ENCODE measurements around the gene GNB4. TPM values are rescaled to one million over a fixed set of nuclear protein-coding genes. Genes with fewer than 3 reads are reported as not detected.

GNB4 gene
- total and polyA plus RNA-seq, 2 experiments from 2014 or later = 9.0 to 26.0 TPM

DNA sequence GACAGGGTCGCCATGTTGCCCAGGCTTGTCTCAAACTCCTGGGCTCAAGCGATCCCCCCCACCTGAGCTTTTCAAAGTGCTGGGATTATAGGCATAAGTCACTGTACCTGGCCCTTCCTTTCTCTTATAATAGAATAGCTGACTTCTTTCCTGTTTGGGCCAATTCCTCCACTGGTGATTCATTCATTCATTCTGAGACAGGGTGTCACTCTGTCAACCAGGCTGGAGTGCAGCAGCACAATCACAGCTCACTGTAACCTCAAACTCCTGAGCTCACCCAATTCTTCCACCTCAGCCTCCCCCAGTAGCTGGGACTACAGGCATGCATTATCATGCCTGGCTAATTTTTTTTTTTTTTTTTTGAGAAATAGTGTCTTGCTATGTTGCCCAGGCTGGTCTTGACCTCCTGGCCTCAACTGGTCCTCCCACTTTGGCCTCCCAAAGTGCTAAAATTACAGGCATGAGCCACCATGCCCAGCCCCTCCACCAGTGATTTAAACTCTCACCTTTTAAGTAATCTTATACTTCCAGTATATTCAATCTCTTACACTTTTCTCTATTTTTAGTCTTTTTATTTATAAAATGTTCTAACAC is 20.9 kb downstream of the GNB4 start:
- no peak for TF ChIP-seq EZH2phosphoT487 (IDR thresholded peaks at IDR 0.05; ENCODE audit: low read depth, severe bottlenecking, unreplicated experiment)
- TF ChIP-seq EZH2 (IDR thresholded peaks at IDR 0.05; ENCODE audit: borderline replicate concordance) = no peak
- TF ChIP-seq, protein P1, sequence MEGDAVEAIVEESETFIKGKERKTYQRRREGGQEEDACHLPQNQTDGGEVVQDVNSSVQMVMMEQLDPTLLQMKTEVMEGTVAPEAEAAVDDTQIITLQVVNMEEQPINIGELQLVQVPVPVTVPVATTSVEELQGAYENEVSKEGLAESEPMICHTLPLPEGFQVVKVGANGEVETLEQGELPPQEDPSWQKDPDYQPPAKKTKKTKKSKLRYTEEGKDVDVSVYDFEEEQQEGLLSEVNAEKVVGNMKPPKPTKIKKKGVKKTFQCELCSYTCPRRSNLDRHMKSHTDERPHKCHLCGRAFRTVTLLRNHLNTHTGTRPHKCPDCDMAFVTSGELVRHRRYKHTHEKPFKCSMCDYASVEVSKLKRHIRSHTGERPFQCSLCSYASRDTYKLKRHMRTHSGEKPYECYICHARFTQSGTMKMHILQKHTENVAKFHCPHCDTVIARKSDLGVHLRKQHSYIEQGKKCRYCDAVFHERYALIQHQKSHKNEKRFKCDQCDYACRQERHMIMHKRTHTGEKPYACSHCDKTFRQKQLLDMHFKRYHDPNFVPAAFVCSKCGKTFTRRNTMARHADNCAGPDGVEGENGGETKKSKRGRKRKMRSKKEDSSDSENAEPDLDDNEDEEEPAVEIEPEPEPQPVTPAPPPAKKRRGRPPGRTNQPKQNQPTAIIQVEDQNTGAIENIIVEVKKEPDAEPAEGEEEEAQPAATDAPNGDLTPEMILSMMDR (IDR thresholded peaks at IDR 0.05; ENCODE audit: poor library complexity) = no peak
- 100% methylated on average over 2 of the region's 2 CpGs for WGBS (ENCODE audit: low lambda C conversion rate, missing lambda C conversion rate)
- no peaks in the 10 kb centered on the region for H3K9me2 ChIP-seq (replicated peaks; ENCODE audit: insufficient read depth)
- peaks cover 44% of the 10 kb centered on the region for H3K79me2 ChIP-seq
- H4K20me1 ChIP-seq (ENCODE audit: insufficient read depth, poor library complexity, severe bottlenecking) = peaks cover 8% of the 10 kb centered on the region
- H3K4me1 ChIP-seq (ENCODE audit: insufficient read depth) = no peaks in the 10 kb centered on the region
- DNase-seq (ENCODE audit: low spot score) = no peak
- no peak overlapping the region for H2AFZ ChIP-seq
- H3K27me3 ChIP-seq = no peaks in the 10 kb centered on the region
- no peaks in the 10 kb centered on the region for H3K9me3 ChIP-seq (ENCODE audit: low read depth)
- H3K4me3 ChIP-seq = no peak overlapping the region
- no peaks in the 10 kb centered on the region for H3K36me3 ChIP-seq (replicated peaks; ENCODE audit: insufficient read depth, low read depth)
- H3K4me2 ChIP-seq = no peak overlapping the region
- no peak overlapping the region for H3K27ac ChIP-seq

DNA sequence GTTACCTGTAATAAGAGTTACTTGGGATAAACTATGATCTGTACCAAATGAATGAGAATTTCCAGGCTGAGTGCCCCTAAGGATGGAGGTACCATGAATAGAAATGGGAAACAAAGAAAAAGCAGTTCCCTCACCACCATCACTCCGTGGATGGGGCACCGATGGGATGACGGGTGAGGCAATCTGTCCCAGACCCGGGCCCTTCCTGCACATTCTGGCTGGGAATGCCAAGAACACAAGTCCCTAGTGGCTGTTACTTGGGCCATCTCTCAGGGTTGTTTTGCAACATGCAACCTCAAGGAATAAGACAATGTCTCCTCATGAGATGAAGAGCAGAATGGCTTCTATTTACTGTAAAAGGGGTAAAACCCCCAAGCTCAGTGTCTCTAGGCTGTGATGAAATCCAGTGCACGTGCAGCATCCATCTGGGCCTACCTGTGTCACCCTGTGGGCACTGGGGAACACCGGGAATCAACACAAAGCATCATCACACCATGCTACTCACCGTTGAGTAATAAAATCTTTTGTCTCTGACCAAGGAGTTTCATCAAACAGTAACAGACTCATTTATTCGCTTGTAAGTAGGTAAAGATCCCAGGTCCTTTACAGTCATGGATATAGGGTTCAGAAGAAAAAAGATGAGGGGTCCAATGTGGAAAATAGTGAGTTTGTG is 22.3 kb downstream of the GNB4 start:
- no peak for DNase-seq (ENCODE audit: low spot score)
- Histone ChIP-seq H3K27me3 (no peaks in the 10 kb centered on the region), H3K27ac (no peak overlapping the region), H2AFZ (no peak overlapping the region), H3K9me2 (replicated peaks; ENCODE audit: insufficient read depth) (no peaks in the 10 kb centered on the region), H3K36me3 (replicated peaks; ENCODE audit: insufficient read depth, low read depth) (no peaks in the 10 kb centered on the region), H3K4me3 (no peak overlapping the region), H3K4me2 (no peak overlapping the region), H3K9me3 (ENCODE audit: low read depth) (no peaks in the 10 kb centered on the region), H4K20me1 (ENCODE audit: insufficient read depth, poor library complexity, severe bottlenecking) (peaks cover 8% of the 10 kb centered on the region), H3K79me2 (peaks cover 36% of the 10 kb centered on the region), H3K4me1 (ENCODE audit: insufficient read depth) (no peaks in the 10 kb centered on the region)
- 94% methylated on average over 8 of the region's 8 CpGs for WGBS (ENCODE audit: low lambda C conversion rate, missing lambda C conversion rate)
- TF ChIP-seq, protein P1 (IDR thresholded peaks at IDR 0.05; ENCODE audit: poor library complexity) = no peak
- no peak for TF ChIP-seq EZH2 (IDR thresholded peaks at IDR 0.05; ENCODE audit: borderline replicate concordance)

DNA sequence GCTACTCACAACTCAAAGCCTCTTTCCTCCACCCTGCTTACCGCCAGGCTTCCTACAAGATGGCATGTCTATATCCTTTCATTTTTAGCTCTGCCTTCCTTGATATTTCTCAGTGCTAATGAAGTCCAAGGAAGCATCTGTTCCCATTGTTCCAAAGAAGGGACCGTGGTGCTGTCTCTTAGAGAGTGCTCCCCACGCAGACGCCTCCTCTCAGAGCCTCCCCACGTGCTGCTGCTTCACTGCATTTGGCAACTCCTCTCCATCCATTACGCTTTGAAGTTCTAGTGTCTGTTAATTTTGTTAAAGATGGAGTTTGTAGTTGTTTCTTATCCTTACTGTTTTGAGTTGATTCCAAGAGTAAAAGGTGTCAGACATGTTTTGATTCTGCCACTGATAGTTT is 26.2 kb downstream of the GNB4 start:
- Histone ChIP-seq H3K4me1 (ENCODE audit: insufficient read depth) (no peaks in the 10 kb centered on the region), H3K4me2 (no peak overlapping the region), H3K4me3 (no peak overlapping the region), H2AFZ (no peak overlapping the region), H3K79me2 (peaks cover 7% of the 10 kb centered on the region), H3K27me3 (no peaks in the 10 kb centered on the region), H3K9me3 (ENCODE audit: low read depth) (no peaks in the 10 kb centered on the region), H3K36me3 (replicated peaks; ENCODE audit: insufficient read depth, low read depth) (no peaks in the 10 kb centered on the region), H4K20me1 (ENCODE audit: insufficient read depth, poor library complexity, severe bottlenecking) (no peaks in the 10 kb centered on the region), H3K9me2 (replicated peaks; ENCODE audit: insufficient read depth) (no peaks in the 10 kb centered on the region), H3K27ac (no peak overlapping the region)
- 92% methylated on average over 6 of the region's 6 CpGs for WGBS (ENCODE audit: low lambda C conversion rate, missing lambda C conversion rate)
- DNase-seq (ENCODE audit: low spot score) = no peak
- TF ChIP-seq, protein P1 (IDR thresholded peaks at IDR 0.05; ENCODE audit: poor library complexity) = no peak
- TF ChIP-seq EZH2 (IDR thresholded peaks at IDR 0.05; ENCODE audit: borderline replicate concordance) (no peak), EZH2phosphoT487 (IDR thresholded peaks at IDR 0.05; ENCODE audit: low read depth, severe bottlenecking, unreplicated experiment) (no peak)

Data from hepatocyte (in vitro differentiated cells).